WTC11 (cell line): Measurements from ENCODE around the gene TSPAN18.

ENCODE experiments used
- CBFB ChIP-seq: sonication (generic); formaldehyde crosslinking; IDR thresholded peaks from 2 replicates; pipeline ENCODE4 v1.8.1; 2022; ENCODE audit warnings: mild to moderate bottlenecking, low read depth, missing genetic modification reagents
- CREB1 ChIP-seq: sonication (generic); formaldehyde crosslinking; IDR thresholded peaks from 2 replicates; pipeline ENCODE4 v1.8.0; 2023; ENCODE audit warnings: mild to moderate bottlenecking, missing genetic modification reagents
- ESRRA ChIP-seq: sonication (generic); formaldehyde crosslinking; IDR thresholded peaks from 2 replicates; pipeline ENCODE4 v1.8.1; 2022; ENCODE audit warnings: mild to moderate bottlenecking, missing genetic modification reagents, borderline replicate concordance
- ETV6 ChIP-seq: sonication (generic); formaldehyde crosslinking; IDR thresholded peaks from 2 replicates; pipeline ENCODE4 v1.8.1; 2022; ENCODE audit warnings: mild to moderate bottlenecking, missing genetic modification reagents
- JAZF1 ChIP-seq: fragments of 250-450 bp; sonication (Bioruptor Pico); IDR thresholded peaks from 2 replicates; pipeline ENCODE4 v1.9.0; 2021; ENCODE audit warnings: moderate library complexity, mild to moderate bottlenecking, inconsistent platforms
- NR2C2 ChIP-seq: sonication (generic); formaldehyde crosslinking; IDR thresholded peaks from 2 replicates; pipeline ENCODE4 v1.8.0; 2022; ENCODE audit warnings: mild to moderate bottlenecking, missing genetic modification reagents
- PRRX2 ChIP-seq: fragments of 250-450 bp; sonication (Bioruptor Pico); IDR thresholded peaks from 2 replicates; pipeline ENCODE4 v1.8.0; 2021; ENCODE audit warnings: mild to moderate bottlenecking
- RELA ChIP-seq: sonication (generic); formaldehyde crosslinking; IDR thresholded peaks from 2 replicates; pipeline ENCODE4 v1.8.1; 2022; ENCODE audit warnings: missing genetic modification reagents, mild to moderate bottlenecking, borderline replicate concordance
- USF1 ChIP-seq: sonication (generic); formaldehyde crosslinking; IDR thresholded peaks from 2 replicates; pipeline ENCODE4 v1.8.0; 2022; ENCODE audit warnings: mild to moderate bottlenecking, missing genetic modification reagents
- ZNF138 ChIP-seq: sonication (generic); formaldehyde crosslinking; conservative IDR thresholded peaks from 2 replicates; pipeline ENCODE4 v1.8.1; 2022; ENCODE audit warnings: mild to moderate bottlenecking, moderate library complexity, missing genetic modification reagents
- ZNF396 ChIP-seq: fragments of 250-450 bp; sonication (Bioruptor Pico); IDR thresholded peaks from 2 replicates; pipeline ENCODE4 v1.8.0; 2021; ENCODE audit warnings: mild to moderate bottlenecking, moderate library complexity, borderline replicate concordance
- ZNF671 ChIP-seq: fragments of 250-450 bp; sonication (Bioruptor Pico); IDR thresholded peaks from 2 replicates; pipeline ENCODE4 v1.8.0; 2021; ENCODE audit warnings: mild to moderate bottlenecking
- TF ChIP-seq, protein P1 (sequence below): fragments of 200-600 bp; IDR thresholded peaks from 2 replicates; pipeline ENCODE4 v1.8.0; 2022; ENCODE audit warnings: antibody characterized with exemption
- TF ChIP-seq, protein P2 (sequence below): sonication (generic); formaldehyde crosslinking; IDR thresholded peaks from 2 replicates; pipeline ENCODE4 v1.8.1; 2023; ENCODE audit warnings: mild to moderate bottlenecking, missing genetic modification reagents

DNA sequence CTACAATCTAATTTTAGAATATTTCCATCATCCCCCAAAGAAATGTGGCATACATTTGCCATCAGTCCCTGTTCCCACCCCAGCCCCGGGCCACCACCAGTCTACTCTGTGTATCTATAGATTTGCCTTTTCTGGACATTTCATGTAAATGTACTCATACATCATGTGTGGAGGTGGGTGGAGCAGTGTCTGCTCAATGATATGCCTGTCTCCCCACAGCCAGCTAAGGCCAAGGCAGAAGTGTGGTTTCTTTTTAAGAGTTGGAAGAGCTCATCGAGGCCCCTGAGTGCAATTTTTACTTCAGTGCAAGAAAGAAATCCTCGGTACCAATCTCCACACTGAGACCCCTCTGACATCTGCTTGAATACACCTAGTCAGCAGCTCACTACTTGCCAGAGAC, 143.4 kb downstream of the TSPAN18 start:
- TF ChIP-seq CREB1 (CRISPR knock-in tag) (no peak), RELA (CRISPR knock-in tag) (no peak), ZNF671 (no peak), NR2C2 (CRISPR knock-in tag) (no peak), ESRRA (CRISPR knock-in tag) (no peak), ETV6 (no peak), CBFB (CRISPR knock-in tag) (no peak), PRRX2 (CRISPR knock-in tag) (no peak), USF1 (CRISPR knock-in tag) (no peak), ZNF396 (no peak), ZNF138 (CRISPR knock-in tag) (no peak), JAZF1 (CRISPR knock-in tag) (no peak)
- TF ChIP-seq, protein P1, sequence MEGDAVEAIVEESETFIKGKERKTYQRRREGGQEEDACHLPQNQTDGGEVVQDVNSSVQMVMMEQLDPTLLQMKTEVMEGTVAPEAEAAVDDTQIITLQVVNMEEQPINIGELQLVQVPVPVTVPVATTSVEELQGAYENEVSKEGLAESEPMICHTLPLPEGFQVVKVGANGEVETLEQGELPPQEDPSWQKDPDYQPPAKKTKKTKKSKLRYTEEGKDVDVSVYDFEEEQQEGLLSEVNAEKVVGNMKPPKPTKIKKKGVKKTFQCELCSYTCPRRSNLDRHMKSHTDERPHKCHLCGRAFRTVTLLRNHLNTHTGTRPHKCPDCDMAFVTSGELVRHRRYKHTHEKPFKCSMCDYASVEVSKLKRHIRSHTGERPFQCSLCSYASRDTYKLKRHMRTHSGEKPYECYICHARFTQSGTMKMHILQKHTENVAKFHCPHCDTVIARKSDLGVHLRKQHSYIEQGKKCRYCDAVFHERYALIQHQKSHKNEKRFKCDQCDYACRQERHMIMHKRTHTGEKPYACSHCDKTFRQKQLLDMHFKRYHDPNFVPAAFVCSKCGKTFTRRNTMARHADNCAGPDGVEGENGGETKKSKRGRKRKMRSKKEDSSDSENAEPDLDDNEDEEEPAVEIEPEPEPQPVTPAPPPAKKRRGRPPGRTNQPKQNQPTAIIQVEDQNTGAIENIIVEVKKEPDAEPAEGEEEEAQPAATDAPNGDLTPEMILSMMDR, result no peak
- TF ChIP-seq, protein P2, sequence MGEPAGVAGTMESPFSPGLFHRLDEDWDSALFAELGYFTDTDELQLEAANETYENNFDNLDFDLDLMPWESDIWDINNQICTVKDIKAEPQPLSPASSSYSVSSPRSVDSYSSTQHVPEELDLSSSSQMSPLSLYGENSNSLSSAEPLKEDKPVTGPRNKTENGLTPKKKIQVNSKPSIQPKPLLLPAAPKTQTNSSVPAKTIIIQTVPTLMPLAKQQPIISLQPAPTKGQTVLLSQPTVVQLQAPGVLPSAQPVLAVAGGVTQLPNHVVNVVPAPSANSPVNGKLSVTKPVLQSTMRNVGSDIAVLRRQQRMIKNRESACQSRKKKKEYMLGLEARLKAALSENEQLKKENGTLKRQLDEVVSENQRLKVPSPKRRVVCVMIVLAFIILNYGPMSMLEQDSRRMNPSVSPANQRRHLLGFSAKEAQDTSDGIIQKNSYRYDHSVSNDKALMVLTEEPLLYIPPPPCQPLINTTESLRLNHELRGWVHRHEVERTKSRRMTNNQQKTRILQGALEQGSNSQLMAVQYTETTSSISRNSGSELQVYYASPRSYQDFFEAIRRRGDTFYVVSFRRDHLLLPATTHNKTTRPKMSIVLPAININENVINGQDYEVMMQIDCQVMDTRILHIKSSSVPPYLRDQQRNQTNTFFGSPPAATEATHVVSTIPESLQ (CRISPR knock-in tag), result no peak
